ENCODE data around the gene EOMES. TPM values are rescaled to one million over a fixed set of nuclear protein-coding genes. Genes with fewer than 3 reads are reported as not detected.
A peak's percentile ranks its signal among the peaks of the same experiment; 100 is the strongest.

Gene EOMES
- total and polyA plus RNA-seq, 2 of the 8 experiments (the other 6 are each of a cell fraction or from before 2014, with no cell fraction given), result 0.09 to 0.47 TPM

GRCh38 chr3:27719314-27720003 lies 2.7 kb downstream of the EOMES start (continued):
- TF ChIP-seq CHD7 (IDR thresholded peaks at IDR 0.05; ENCODE audit: insufficient replicate concordance, low read length), result no peak
- no peak for TF ChIP-seq KDM1A (IDR thresholded peaks at IDR 0.05; ENCODE audit: borderline replicate concordance, low read length)
- peak; percentile 57 for TF ChIP-seq RNF2 (IDR thresholded peaks at IDR 0.05; ENCODE audit: borderline replicate concordance, low read depth, low read length, missing control alignments, poor library complexity, severe bottlenecking)

Data from H1 (cell line).